Fibroblast of lung (primary cell): Measurements from ENCODE around the gene HTR3B.

Experiments
- CTCF ChIP-seq, 2 donors: IDR thresholded peaks in 1 of 2; conservative IDR thresholded peaks in 1 of 2; 1 replicate in 1 of 2; 2 replicates in 1 of 2; pipeline ENCODE4 v1.5.1; 2011 to 2012; ENCODE audit warnings: low read length in 2 of 2, control low read depth in 1 of 2, inconsistent platforms in 1 of 2, low read depth in 1 of 2, mild to moderate bottlenecking in 1 of 2
- EZH2 ChIP-seq: IDR thresholded peaks from 2 replicates; pipeline ENCODE4 v1.5.1; 2012; ENCODE audit warnings: low read length, control low read depth, mild to moderate bottlenecking; ENCODE audit errors: missing control alignments

- no peak for TF ChIP-seq CTCF (conservative IDR thresholded peaks at IDR 0.05 in 1 of 2, IDR thresholded peaks at IDR 0.05 in 1 of 2; ENCODE audit: low read depth in 1 of 2, low read length in 2 of 2)
- TF ChIP-seq EZH2, result no peak
Measured at GRCh38 chr11:113926273-113927197, 21.9 kb downstream of the HTR3B start.
